SK-N-SH treated with all-trans-retinoic acid at 6 μM for 48 hours (cell line): ENCODE results near the gene NTN3.

Source experiments
- ARNTL ChIP-seq: fragments of 450-650 bp; formaldehyde crosslinking; IDR thresholded peaks from 2 replicates; pipeline ENCODE4 v1.5.0; 2020; ENCODE audit warnings: low read depth, mild to moderate bottlenecking, moderate library complexity, borderline replicate concordance
- CREB5 ChIP-seq: fragments of 250-450 bp; sonication (Bioruptor Pico); IDR thresholded peaks from 2 replicates; pipeline ENCODE4 v1.5.1; 2020; ENCODE audit warnings: low read depth, mild to moderate bottlenecking, moderate library complexity
- ISL1 ChIP-seq: fragments of 250-450 bp; sonication (Bioruptor Pico); IDR thresholded peaks from 2 replicates; pipeline ENCODE4 v2.1.2; 2022; ENCODE audit warnings: mild to moderate bottlenecking, moderate library complexity
- PATZ1 ChIP-seq: fragments of 250-450 bp; sonication (Bioruptor Pico); IDR thresholded peaks from 2 replicates; pipeline ENCODE4 v1.8.0; 2020; ENCODE audit warnings: mild to moderate bottlenecking, moderate library complexity, borderline replicate concordance
- SNAI2 ChIP-seq: fragments of 250-450 bp; sonication (Bioruptor Pico); IDR thresholded peaks from 2 replicates; pipeline ENCODE4 v1.5.0; 2020; ENCODE audit warnings: mild to moderate bottlenecking, moderate library complexity
- TSHZ2 ChIP-seq: fragments of 250-450 bp; sonication (Bioruptor Pico); IDR thresholded peaks from 2 replicates; pipeline ENCODE4 v1.5.0; 2020; ENCODE audit warnings: mild to moderate bottlenecking, moderate library complexity
- ZFP3 ChIP-seq: fragments of 250-450 bp; sonication (Bioruptor Pico); IDR thresholded peaks from 2 replicates; pipeline ENCODE4 v1.5.0; 2020; ENCODE audit warnings: mild to moderate bottlenecking, moderate library complexity
- ZNF70 ChIP-seq: fragments of 450-650 bp; formaldehyde crosslinking; IDR thresholded peaks from 2 replicates; pipeline ENCODE4 v1.5.0; 2020; ENCODE audit warnings: mild to moderate bottlenecking, moderate library complexity
- TF ChIP-seq, protein P1 (sequence below): fragments of 250-450 bp; sonication (Bioruptor Pico); IDR thresholded peaks from 2 replicates; pipeline ENCODE4 v1.8.0; 2021; ENCODE audit warnings: low read depth, mild to moderate bottlenecking, moderate library complexity, borderline replicate concordance

- TF ChIP-seq SNAI2 (CRISPR knock-in tag) (no peak), ARNTL (CRISPR knock-in tag) (no peak), PATZ1 (no peak), TSHZ2 (CRISPR knock-in tag) (no peak), ISL1 (CRISPR knock-in tag) (no peak), CREB5 (CRISPR knock-in tag) (no peak), ZNF70 (CRISPR knock-in tag) (no peak), ZFP3 (CRISPR knock-in tag) (no peak)
- TF ChIP-seq, protein P1, sequence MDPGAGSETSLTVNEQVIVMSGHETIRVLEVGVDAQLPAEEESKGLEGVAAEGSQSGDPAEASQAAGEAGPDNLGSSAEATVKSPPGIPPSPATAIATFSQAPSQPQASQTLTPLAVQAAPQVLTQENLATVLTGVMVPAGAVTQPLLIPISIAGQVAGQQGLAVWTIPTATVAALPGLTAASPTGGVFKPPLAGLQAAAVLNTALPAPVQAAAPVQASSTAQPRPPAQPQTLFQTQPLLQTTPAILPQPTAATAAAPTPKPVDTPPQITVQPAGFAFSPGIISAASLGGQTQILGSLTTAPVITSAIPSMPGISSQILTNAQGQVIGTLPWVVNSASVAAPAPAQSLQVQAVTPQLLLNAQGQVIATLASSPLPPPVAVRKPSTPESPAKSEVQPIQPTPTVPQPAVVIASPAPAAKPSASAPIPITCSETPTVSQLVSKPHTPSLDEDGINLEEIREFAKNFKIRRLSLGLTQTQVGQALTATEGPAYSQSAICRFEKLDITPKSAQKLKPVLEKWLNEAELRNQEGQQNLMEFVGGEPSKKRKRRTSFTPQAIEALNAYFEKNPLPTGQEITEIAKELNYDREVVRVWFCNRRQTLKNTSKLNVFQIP (CRISPR knock-in tag) = no peak
Observed at GRCh38 chr16:2481676-2482075, 10.6 kb downstream of the NTN3 start.
